DMS79 treated with DMSO at 0.1 percent for 48 hours (cell line): ENCODE data around the gene C10orf62.
"Not testable (repeated sequence)": the region's sequence is repeated elsewhere in the genome, so short reads cannot be mapped to it uniquely, and the experiment has no call there.

Source experiments
- DNase-seq: peaks from one replicate; lab custom pipeline; 2025; lab: John Stamatoyannopoulos, UW

The C10orf62 gene

GRCh38 chr10:97627731-97628130 is 38.2 kb downstream of the C10orf62 start:
- DNase-seq, result no peak

GRCh38 chr10:97628228-97628627 is 38.7 kb downstream of the C10orf62 start:
- DNase-seq, result no peak

GRCh38 chr10:97629289-97629688 is 39.8 kb downstream of the C10orf62 start:
- no peak for DNase-seq

- DNase-seq, result no peak
Observed at GRCh38 chr10:97631098-97631497, 41.6 kb downstream of the C10orf62 start.

- DNase-seq, result peak; percentile 75
Observed at GRCh38 chr10:97632949-97633884, 43.7 kb downstream of the C10orf62 start, which contains the start of gene MORN4. TSS of gene MORN4 (minus strand) at chr10:97633500. CDS start at chr10:97619653, 13,847 bp downstream.

GRCh38 chr10:97633921-97634320 is 44.4 kb downstream of the C10orf62 start:
- DNase-seq, result no peak

GRCh38 chr10:97635577-97635976 is 46.1 kb downstream of the C10orf62 start:
- DNase-seq, result no peak

- not testable (repeated sequence) for DNase-seq
Observed at GRCh38 chr10:97639090-97639489, 49.6 kb downstream of the C10orf62 start.

- peak; percentile 87 for DNase-seq
Observed at GRCh38 chr10:97640174-97640867, 50.8 kb downstream of the C10orf62 start, which contains the start of gene PI4K2A. TSS of gene PI4K2A (plus strand) at chr10:97640671. CDS start at chr10:97640743, 72 bp downstream.
